Astrocyte of the spinal cord (primary cell): Measurements from ENCODE around the gene MAST4.
A peak's percentile ranks its signal among the peaks of the same experiment; 100 is the strongest.

Experiments
- DNase-seq: peaks from one replicate; pipeline ENCODE4 v3.0.0; 2011; ENCODE audit warnings: low read depth, low spot score
- H3K4me3 ChIP-seq: 2 replicates; pipeline ENCODE4 v1.5.1; 2011; ENCODE audit warnings: low read depth, mild to moderate bottlenecking, low read length, moderate library complexity
- CTCF ChIP-seq: IDR thresholded peaks from 2 replicates; pipeline ENCODE4 v1.5.1; 2012; ENCODE audit warnings: low read depth, mild to moderate bottlenecking, low read length, inconsistent platforms
- in situ Hi-C: cut with HindIII; loops from 2 replicates; pipeline ENCODE4 v1.10.0; 2017; ENCODE audit warnings: low sequenced_read_pairs

Gene MAST4

GRCh38 chr5:66697796-66698564, 101.8 kb downstream of the MAST4 start:
- no peak for TF ChIP-seq CTCF
- no peak overlapping the region for H3K4me3 ChIP-seq
- DNase-seq = no peak
- in situ Hi-C loops = no loop called here

- no peak for DNase-seq
- H3K4me3 ChIP-seq = no peak overlapping the region
- in situ Hi-C loops = no loop called here
- TF ChIP-seq CTCF = no peak
These were observed 105.1 kb downstream of the MAST4 start for GRCh38 chr5:66701244-66701643.

GRCh38 chr5:66702426-66702825, 106.2 kb downstream of the MAST4 start:
- H3K4me3 ChIP-seq = no peak overlapping the region
- no peak for DNase-seq
- no peak for TF ChIP-seq CTCF
- in situ Hi-C loops = no loop called here

- in situ Hi-C loops = no loop called here
- DNase-seq = peak; percentile 48
- TF ChIP-seq CTCF = no peak
- no peak overlapping the region for H3K4me3 ChIP-seq
These were observed 108.7 kb downstream of the MAST4 start for GRCh38 chr5:66704790-66705425.

GRCh38 chr5:66708368-66708767, 112.2 kb downstream of the MAST4 start:
- H3K4me3 ChIP-seq = no peak overlapping the region
- no peak for TF ChIP-seq CTCF
- in situ Hi-C loops = no loop called here
- no peak for DNase-seq

GRCh38 chr5:66710557-66711088, 114.4 kb downstream of the MAST4 start:
- no peak for TF ChIP-seq CTCF
- peak; percentile 65 for DNase-seq
- in situ Hi-C loops = no loop called here
- no peak overlapping the region for H3K4me3 ChIP-seq
